Adipose tissue (tissue), 3 donors: Measurements from ENCODE around the gene MT1H. TPM values are rescaled to one million over a fixed set of nuclear protein-coding genes. Genes with fewer than 3 reads are reported as not detected.

Source experiments
- H3K27ac ChIP-seq: one replicate; pipeline ENCODE4 v1.5.1; 2013; ENCODE audit warnings: low read depth, low read length
- WGBS, 3 donors: extraction: QIAGEN DNeasy Blood & Tissue Kit; methylation state at CpG; one replicate each; pipeline ENCODE4 v1.1.7; 2013; 5-methylcytosine and 5-hydroxymethylcytosine counted together
- polyA plus RNA-seq, 3 donors: library from polyadenylated mRNA; stranded (reverse); fragments of 200-250 nt; gene quantifications; one replicate each; pipeline ENCODE4 v1.2.3, GENCODE V29; 2013
- donor health status: healthy with polysubstance abuse.
- donor health status: Bipolar disorder and iron deficiency.
- donor health status: healthy.

Gene MT1H
- polyA plus RNA-seq, 3 donors = 6.4 to 67.9 (median 60.5) TPM

GRCh38 chr16:56634715-56635440 is 34.7 kb upstream of the MT1H start:
- H3K27ac ChIP-seq = no peak overlapping the region
- WGBS, 3 donors = 28 to 60% (median 38%) methylated on average over 43 to 47 of the region's 47 CpGs

GRCh38 chr16:56635441-56635967 is 34.1 kb upstream of the MT1H start:
- no peak overlapping the region for H3K27ac ChIP-seq
- 21 to 56% (median 25%) methylated on average over 32 to 40 of the region's 40 CpGs for WGBS, 3 donors

DNA sequence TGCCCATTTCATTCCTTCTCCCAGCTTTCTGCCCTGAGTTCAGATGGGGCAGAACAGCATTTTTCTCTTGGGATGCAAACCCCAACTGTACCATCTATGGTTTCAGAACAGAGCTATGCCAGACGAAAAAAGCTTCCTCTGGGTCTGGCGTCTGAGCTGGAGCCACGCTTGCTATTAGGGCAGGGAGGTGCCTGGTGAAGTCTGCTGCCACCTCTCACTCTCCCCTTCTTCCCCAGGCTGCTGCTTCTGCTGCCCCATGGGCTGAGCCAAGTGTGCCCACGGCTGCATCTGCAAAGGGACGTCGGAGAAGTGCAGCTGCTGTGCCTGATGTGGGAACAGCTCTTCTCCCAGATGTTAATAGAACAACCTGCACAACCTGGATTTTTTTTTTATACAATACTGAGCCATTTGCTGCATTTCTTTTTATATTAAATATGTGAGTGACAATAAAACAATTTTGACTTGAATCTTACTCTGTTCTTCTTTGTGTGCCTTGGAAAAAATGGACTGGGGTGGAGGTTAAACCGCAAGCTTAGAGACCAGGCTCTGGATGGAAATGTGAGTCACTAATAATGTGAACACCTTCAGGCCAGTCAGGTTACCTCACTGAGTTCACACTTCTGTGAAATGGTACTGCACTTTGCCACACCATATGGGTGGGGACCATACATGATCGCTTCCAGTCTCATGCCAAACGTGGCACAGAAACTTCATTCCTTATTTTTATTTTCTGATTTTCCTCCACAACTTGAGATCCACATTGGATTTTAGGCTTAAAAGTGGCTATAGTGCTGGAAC is 32.8 kb upstream of the MT1H start:
- H3K27ac ChIP-seq = no peak overlapping the region
- WGBS, 3 donors = 55 to 78% (median 60%) methylated on average over 9 of the region's 9 CpGs

DNA sequence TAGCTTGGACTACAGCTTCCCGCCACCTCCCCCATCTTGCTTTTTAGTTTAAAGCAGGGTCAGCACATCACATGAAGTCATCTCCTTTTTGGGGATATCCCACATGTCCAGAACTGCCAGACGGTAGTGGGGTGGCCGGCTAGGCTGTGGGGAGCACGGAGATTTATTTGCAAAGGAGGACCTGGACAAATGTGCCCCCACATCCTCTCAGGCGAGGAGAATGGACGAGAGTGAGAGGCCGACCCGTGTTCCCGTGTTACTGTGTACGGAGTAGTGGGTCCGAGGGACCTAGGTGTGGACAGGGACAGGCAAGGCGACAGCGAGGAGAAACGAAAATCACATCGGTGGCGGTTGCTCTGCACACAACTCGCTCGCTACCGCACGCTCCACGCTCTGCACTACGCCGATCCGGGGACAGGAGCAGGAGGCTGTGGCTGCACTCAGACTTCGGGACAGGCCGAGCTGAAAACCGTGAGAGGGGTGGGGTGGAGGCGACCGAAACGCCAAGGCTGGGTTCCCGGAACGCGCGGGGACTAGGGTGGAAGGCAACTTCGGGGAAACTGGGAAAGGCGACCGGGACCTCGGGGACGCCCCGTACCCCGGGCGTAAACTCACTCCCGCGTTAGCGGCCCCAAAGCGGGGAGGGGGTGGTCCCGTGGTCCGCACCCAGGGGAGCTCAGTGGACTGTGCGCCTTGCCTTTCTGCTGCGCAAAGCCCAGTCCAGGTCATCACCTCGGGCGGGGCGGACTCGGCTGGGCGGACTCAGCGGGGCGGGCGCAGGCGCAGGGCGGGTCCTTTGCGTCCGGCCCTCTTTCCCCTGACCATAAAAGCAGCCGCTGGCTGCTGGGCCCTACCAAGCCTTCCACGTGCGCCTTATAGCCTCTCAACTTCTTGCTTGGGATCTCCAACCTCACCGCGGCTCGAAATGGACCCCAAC is 31.5 kb upstream of the MT1H start, which contains the start of gene MT1A:
Gene MT1A (plus strand): TSS at position 853 of the 937 bp plus-strand sequence. CDS start 73 bp downstream, at position 926.
- 7 to 12% (median 10%) methylated on average over 64 to 68 of the region's 68 CpGs for WGBS, 3 donors
- peak within 1 kb of the TSS; percentile 52 for H3K27ac ChIP-seq

DNA sequence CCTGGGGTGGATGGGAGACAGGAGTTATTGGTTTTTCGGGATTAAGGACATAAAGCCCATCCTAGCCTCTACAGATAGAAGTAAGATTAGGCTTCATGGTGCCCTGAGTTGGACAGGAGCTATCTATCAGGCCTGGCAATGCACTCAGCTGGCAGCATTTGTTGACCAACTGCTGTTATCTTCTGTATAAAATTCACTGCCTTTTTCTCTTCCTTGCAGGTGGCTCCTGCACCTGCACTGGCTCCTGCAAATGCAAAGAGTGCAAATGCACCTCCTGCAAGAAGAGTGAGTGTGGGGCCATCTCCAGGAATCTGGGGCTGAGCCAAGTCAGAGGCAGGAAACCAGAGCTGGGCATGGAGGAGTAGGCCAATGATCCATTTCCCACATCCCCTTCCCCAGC is 30.6 kb upstream of the MT1H start:
- WGBS, 3 donors = 29 to 76% (median 69%) methylated on average over 1 of the region's 1 CpG
- H3K27ac ChIP-seq = no peak overlapping the region

- WGBS, 3 donors = 74 to 95% (median 92%) methylated on average over 1 of the region's 1 CpG
- no peak overlapping the region for H3K27ac ChIP-seq
Measured at GRCh38 chr16:56640076-56640475, 29.5 kb upstream of the MT1H start.

GRCh38 chr16:56641166-56641565 is 28.4 kb upstream of the MT1H start:
- 89 to 100% (median 93%) methylated on average over 2 of the region's 2 CpGs for WGBS, 3 donors
- H3K27ac ChIP-seq = no peak overlapping the region

- no peak overlapping the region for H3K27ac ChIP-seq
- WGBS, 3 donors = 2 to 7% (median 5%) methylated on average over 38 to 42 of the region's 42 CpGs
Measured at GRCh38 chr16:56643080-56643778, 26.4 kb upstream of the MT1H start.

DNA sequence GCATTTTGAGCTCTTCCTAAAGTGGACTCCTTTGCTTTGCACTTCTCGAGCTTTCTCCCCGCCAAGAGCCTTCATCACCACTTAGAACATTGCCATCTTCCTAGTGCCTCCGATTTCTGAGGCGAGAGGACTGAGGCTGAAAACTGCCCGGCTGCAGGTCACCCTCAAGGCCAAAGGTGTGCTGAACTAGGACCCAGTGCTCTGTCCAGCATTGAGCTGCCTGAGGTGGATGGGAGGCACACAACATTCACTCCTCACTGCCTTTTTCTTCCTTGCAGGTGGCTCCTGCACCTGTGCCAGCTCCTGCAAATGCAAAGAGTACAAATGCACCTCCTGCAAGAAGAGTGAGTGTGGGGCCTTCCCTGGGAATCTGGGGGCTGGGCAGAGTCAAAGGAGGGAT is 25.8 kb upstream of the MT1H start:
- 43 to 58% (median 50%) methylated on average over 5 of the region's 5 CpGs for WGBS, 3 donors
- H3K27ac ChIP-seq = no peak overlapping the region

- WGBS, 3 donors = 81 to 95% (median 90%) methylated on average over 1 of the region's 1 CpG
- H3K27ac ChIP-seq = no peak overlapping the region
Measured at GRCh38 chr16:56645311-56645710, 24.3 kb upstream of the MT1H start.

DNA sequence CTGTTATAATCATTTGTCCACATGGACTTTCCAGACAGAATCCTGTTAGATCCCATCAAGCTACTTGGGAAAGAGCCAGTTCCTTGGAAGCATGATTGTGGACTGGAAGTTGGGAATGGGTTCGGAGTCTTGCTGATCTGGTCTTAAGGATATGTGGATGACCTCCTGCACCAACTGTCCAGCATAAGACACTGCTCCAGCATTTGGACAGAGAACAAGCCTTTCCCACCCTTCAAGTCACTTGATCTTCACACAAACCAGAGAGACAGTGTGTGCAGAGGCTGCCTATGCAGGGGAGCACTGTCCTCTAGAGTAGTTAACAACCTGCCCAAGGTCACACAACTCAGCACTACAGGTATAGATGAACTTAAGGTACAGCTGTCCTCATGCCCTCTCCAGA is 23.8 kb upstream of the MT1H start:
- no peak overlapping the region for H3K27ac ChIP-seq
- 0% methylated on average over 1 of the region's 1 CpG for WGBS, 3 donors

GRCh38 chr16:56647641-56648431 is 21.8 kb upstream of the MT1H start:
- H3K27ac ChIP-seq = no peak overlapping the region
- 36 to 48% (median 39%) methylated on average over 32 to 33 of the region's 33 CpGs for WGBS, 3 donors

DNA sequence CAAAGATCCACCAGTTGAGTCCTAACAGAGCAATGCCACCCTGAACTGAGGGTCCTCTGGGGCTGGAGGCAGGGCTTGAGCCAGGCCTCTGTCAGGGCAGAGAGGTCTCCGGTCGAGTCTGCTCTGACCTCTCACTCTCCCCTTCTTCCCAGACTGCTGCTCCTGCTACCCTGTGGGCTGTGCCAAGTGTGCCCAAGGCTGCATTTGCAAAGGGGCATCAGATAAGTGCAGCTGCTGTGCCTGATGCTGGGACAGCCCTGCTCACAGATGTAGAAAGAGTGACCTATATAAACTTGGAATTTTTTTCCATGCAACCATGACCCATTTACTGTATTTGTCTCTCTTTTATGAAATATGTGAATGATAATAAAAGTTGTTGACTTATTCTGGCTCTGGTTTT is 20.3 kb upstream of the MT1H start:
- WGBS, 3 donors = 86 to 100% (median 88%) methylated on average over 2 of the region's 2 CpGs

GRCh38 chr16:56649820-56650219 is 19.8 kb upstream of the MT1H start:
- H3K27ac ChIP-seq = no peak overlapping the region

More for the DNA sequence above, 20.3 kb upstream of the MT1H start:
- H3K27ac ChIP-seq = no peak overlapping the region

DNA sequence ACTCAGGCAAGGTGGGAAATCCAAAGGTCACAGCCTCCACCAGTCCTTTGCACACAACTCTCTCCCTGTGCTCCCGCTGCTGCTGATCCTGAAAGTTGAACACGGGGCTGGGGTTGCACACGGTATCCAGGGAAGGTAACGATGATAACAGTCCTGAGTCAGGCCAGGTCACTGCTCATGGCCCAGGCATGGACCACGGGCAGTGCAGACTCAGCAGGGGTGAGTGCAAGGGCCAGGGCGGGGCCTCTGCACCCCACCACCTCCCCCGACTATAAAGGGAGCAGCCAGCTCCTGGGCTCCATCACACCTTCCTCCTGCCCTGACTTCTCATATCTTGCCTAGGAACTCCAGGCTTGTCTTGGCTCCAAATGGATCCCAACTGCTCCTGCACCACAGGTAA is 18.0 kb upstream of the MT1H start, which contains the start of gene MT1B:
Gene MT1B (plus strand): TSS at position 301 of the 400 bp plus-strand sequence. CDS start 68 bp downstream, at position 369.
- WGBS, 3 donors = 70 to 83% (median 74%) methylated on average over 5 to 7 of the region's 7 CpGs
- H3K27ac ChIP-seq = no peak within 1 kb of the TSS

More at GRCh38 chr16:56649820-56650219, 19.8 kb upstream of the MT1H start:
- WGBS, 3 donors = 73 to 86% (median 82%) methylated on average over 3 of the region's 3 CpGs

GRCh38 chr16:56652600-56652999 is 17.0 kb upstream of the MT1H start:
- WGBS, 3 donors = 50 to 59% (median 55%) methylated on average over 1 of the region's 1 CpG

GRCh38 chr16:56653218-56653617 is 16.4 kb upstream of the MT1H start:
- 87 to 90% (median 89%) methylated on average over 7 of the region's 7 CpGs for WGBS, 3 donors

More at GRCh38 chr16:56652600-56652999, 17.0 kb upstream of the MT1H start:
- no peak overlapping the region for H3K27ac ChIP-seq

More at GRCh38 chr16:56653218-56653617, 16.4 kb upstream of the MT1H start:
- H3K27ac ChIP-seq = no peak overlapping the region
